Peyer's patch (tissue), 4 donors: ENCODE data around the gene CASP4. TPM values are rescaled to one million over a fixed set of nuclear protein-coding genes. Genes with fewer than 3 reads are reported as not detected.

Experiments used
- DNase-seq, 3 donors: peaks; one replicate each; pipeline ENCODE4 v3.0.0-alpha.2; 2017 to 2019
- H3K27ac ChIP-seq, 4 donors: fragments of 200-600 bp; sonication (generic); one replicate each; pipeline ENCODE4 v1.5.1; 2016 to 2019
- H3K27me3 ChIP-seq, 2 donors: fragments of 200-600 bp; sonication (generic); one replicate each; pipeline ENCODE4 v1.5.1; 2019
- H3K36me3 ChIP-seq, 3 donors: fragments of 200-600 bp; sonication (generic); one replicate each; pipeline ENCODE4 v1.5.1; 2016 to 2019
- H3K4me1 ChIP-seq, 4 donors: fragments of 200-600 bp; sonication (generic); one replicate each; pipeline ENCODE4 v1.5.1; 2016 to 2019
- H3K4me3 ChIP-seq, 4 donors: fragments of 200-600 bp; sonication (generic); 1 replicate in 3 of 4; 2 replicates in 1 of 4; pipeline ENCODE4 v1.5.1; 2016 to 2019; ENCODE audit warnings: mild to moderate bottlenecking in 1 of 4
- H3K9me3 ChIP-seq, 4 donors: fragments of 200-600 bp; sonication (generic); one replicate each; pipeline ENCODE4 v1.5.1; 2016 to 2019; ENCODE audit warnings: mild to moderate bottlenecking in 1 of 4
- POLR2A ChIP-seq, 2 donors: fragments of 450-650 bp; IDR thresholded peaks; one replicate each; pipeline ENCODE4 v1.5.1; 2017; ENCODE audit warnings: antibody characterized with exemption in 2 of 2, mild to moderate bottlenecking in 2 of 2, moderate library complexity in 2 of 2
- total RNA-seq, 4 donors: library from RNA; depleted of rRNA; stranded (reverse); fragments of >200 nt; gene quantifications; one replicate each; pipeline ENCODE4 v1.1.0, GENCODE V29; 2016
- TF ChIP-seq, protein P1 (sequence below), 6 experiments: fragments of 450-650 bp in 4 of 6; fragments of 200-600 bp in 2 of 6; sonication (generic) in 1 of 6; IDR thresholded peaks; one replicate each; pipeline ENCODE4 v1.5.1; 2017 to 2019; ENCODE audit warnings: antibody characterized with exemption in 6 of 6, mild to moderate bottlenecking in 3 of 6, moderate library complexity in 1 of 6

Gene CASP4
- total RNA-seq, 4 donors from 2014 or later: 108 to 136 (median 123) TPM

DNA sequence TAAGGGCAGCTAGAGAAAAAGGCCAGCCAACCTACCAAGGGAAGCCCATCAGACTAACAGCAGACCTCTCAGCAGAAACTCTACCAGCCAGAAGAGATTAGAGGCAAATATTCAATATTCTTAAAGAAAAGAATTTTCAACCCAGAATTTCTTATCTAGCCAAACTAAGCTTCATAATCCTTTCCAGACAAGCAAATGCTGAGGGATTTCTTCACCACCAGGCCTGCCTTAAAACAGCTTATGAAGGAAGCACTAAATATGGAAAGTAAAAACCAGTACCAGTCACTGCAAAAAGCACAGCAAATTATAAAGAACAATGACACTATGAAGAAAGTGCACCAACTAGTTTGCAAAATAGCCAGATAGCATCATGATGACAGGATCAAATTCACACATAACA is 39.6 kb downstream of the CASP4 start:
- Histone ChIP-seq H3K9me3 (peaks cover 0 to 10% (median 0%) of the 10 kb centered on the region in 4 donors), H3K27me3 (no peaks in the 10 kb centered on the region), H3K4me3 (no peak overlapping the region), H3K36me3 (no peaks in the 10 kb centered on the region), H3K27ac (no peak overlapping the region), H3K4me1 (peaks cover 0 to 4% (median 0%) of the 10 kb centered on the region in 4 donors)
- DNase-seq: no peak
- no peak for TF ChIP-seq POLR2A (IDR thresholded peaks at IDR 0.05)
- TF ChIP-seq, protein P1, sequence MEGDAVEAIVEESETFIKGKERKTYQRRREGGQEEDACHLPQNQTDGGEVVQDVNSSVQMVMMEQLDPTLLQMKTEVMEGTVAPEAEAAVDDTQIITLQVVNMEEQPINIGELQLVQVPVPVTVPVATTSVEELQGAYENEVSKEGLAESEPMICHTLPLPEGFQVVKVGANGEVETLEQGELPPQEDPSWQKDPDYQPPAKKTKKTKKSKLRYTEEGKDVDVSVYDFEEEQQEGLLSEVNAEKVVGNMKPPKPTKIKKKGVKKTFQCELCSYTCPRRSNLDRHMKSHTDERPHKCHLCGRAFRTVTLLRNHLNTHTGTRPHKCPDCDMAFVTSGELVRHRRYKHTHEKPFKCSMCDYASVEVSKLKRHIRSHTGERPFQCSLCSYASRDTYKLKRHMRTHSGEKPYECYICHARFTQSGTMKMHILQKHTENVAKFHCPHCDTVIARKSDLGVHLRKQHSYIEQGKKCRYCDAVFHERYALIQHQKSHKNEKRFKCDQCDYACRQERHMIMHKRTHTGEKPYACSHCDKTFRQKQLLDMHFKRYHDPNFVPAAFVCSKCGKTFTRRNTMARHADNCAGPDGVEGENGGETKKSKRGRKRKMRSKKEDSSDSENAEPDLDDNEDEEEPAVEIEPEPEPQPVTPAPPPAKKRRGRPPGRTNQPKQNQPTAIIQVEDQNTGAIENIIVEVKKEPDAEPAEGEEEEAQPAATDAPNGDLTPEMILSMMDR (IDR thresholded peaks at IDR 0.05): no peak

DNA sequence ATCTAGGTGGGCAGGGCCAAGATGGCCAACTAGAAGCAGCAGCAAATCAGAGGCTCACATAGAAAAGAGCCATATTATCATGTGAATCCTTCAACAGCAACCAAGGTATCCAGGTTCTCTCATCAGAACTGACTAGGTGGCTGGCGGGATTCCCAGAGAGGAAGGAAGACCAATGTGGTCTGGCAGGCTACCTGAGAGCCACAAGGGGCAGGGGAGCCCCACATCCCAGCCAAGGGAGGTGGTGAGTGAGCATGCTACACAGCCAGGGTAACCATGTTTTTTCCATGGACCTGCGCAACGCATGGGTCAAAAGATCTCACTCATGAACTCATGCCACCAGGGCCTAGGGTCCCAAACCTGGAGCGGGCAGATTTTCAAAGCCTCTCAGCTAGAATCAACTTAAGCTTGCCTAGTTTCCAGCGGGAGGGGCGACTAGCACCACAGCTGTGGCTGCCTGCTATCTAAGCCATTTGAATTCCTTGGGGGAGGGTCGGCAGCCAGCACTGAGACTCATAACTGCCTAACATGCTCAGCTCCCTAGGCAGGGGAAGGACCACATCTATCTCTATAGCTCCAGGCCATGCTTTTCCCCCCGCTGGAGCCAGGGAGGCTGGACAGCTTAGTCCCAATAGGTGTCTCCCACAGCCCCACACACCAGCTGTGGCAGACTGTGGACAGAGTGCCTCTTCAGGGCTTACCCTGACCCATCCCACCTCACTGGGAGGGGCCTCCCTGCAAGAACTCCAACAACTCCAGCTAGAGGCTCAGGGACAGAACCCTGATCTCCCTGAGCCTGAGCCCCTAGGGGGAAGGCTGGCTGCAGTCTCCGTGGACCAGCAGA is 41.4 kb downstream of the CASP4 start:
- Histone ChIP-seq H3K4me3 (no peak overlapping the region), H3K36me3 (no peaks in the 10 kb centered on the region), H3K27me3 (no peaks in the 10 kb centered on the region), H3K27ac (no peak overlapping the region), H3K9me3 (peaks cover 0 to 10% (median 0%) of the 10 kb centered on the region in 4 donors), H3K4me1 (no peaks in the 10 kb centered on the region)
- no peak for DNase-seq
- no peak for TF ChIP-seq POLR2A (IDR thresholded peaks at IDR 0.05)
- TF ChIP-seq, protein P1 (IDR thresholded peaks at IDR 0.05): no peak

DNA sequence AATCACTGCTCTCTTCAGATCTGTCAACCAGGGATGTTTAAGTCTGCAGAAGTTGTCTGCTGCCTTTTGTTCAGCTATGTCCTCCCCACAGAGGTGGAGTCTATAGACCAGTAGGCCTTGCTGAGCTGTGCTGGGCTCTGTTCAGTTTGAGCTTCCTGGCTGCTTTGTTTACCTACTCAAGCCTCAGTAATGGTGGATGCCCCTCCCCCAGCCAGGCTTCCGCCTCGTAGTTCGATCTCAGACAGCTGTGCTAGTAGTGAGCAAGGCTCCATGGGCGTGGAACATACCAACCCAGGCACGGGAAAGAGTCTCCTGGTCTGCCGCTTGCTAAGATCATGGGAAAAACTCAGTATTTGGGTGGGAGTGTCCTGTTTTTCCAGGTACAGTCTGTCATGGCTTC is 42.5 kb downstream of the CASP4 start:
- H3K27me3 ChIP-seq: no peaks in the 10 kb centered on the region
- H3K9me3 ChIP-seq: peaks cover 0 to 10% (median 0%) of the 10 kb centered on the region in 4 donors
- H3K4me3 ChIP-seq: no peak overlapping the region
- H3K4me1 ChIP-seq: no peaks in the 10 kb centered on the region
- TF ChIP-seq, protein P1 (IDR thresholded peaks at IDR 0.05): no peak
- TF ChIP-seq POLR2A (IDR thresholded peaks at IDR 0.05): no peak
- no peak overlapping the region for H3K27ac ChIP-seq
- DNase-seq: no peak
- H3K36me3 ChIP-seq: no peaks in the 10 kb centered on the region

DNA sequence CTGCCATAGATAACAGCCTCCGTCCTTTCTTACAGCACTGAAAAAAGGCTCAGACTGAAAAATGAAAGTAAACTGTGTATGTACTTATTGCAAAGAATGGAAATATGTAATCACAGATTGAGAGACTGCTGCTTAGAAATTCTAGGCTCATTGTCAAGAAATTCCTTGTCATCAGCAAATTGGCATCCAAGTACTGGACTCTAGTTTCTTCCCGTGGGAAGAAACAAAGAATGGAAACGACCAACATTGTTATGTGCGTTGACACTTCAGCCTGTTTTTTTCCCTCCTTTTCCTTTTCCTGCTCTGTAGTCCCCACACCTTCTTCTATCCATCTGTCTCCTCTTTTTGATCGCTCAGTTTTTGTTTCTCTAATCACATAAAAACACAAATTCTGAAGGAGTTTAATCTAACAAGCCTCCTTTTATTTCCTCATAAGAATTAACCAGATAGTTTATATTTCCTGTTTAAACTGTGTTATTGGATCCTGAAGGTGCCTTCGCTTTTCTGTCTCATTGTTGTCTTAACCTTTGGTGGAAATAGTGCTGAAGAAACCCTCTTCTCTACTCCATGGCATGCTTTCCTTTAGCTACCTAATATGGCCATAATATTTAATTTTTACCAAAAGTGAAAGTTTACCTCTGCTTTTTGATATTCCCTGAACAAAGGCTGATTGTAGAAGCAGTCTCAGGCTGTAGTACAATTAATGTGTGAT is 50.1 kb downstream of the CASP4 start:
- peak in 1 of 2 donors; percentile 0 for TF ChIP-seq POLR2A (IDR thresholded peaks at IDR 0.05)
- TF ChIP-seq, protein P1 (IDR thresholded peaks at IDR 0.05): no peak
- no peaks in the 10 kb centered on the region for H3K9me3 ChIP-seq
- H3K27ac ChIP-seq: peak overlapping the region; percentile 35 to 78 (median 66)
- H3K4me1 ChIP-seq: peaks cover 0 to 18% (median 0%) of the 10 kb centered on the region in 4 donors
- no peaks in the 10 kb centered on the region for H3K27me3 ChIP-seq
- no peaks in the 10 kb centered on the region for H3K36me3 ChIP-seq
- peak overlapping the region; percentile 31 to 54 (median 40) for H3K4me3 ChIP-seq
- no peak for DNase-seq

DNA sequence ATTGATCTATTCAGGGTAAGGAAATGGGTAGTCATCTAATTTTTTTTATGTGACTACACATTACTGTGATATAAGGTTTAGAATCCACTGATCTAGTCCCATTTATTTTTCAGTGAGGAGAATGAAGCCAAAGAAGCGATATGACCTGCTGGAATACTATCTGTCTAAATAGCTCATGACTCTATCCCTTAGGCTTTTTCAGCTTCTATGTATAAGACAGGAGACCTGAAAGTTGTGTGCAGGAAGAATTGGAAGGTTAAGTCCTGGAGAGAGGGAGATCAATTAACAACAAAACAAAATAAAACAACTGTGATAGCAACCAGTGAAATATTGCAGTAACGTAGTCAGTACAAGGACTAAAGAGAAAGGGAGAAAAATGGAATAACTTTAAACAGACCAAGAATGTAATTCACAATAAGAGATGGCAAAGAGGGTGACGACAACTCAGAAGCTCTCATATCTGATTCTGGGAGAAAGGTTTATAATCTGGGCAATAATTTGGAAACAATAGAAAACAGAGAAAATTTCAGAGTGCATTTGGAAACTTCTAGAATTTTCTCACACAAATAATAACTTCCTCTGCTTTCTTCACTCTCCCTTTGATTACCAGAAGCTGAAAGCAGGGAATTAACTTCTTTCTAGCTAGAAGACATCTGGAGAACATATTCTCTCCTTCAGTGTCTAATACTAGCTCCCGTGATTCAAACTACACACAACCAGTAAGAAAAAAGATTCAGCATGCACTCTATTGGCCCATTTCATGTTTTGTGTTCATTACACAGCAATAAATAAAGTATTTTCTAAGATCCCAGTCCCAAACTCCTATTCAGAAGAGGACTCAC is 50.9 kb downstream of the CASP4 start:
- peak in 1 of 2 donors; percentile 25 for TF ChIP-seq POLR2A (IDR thresholded peaks at IDR 0.05)
- TF ChIP-seq, protein P1 (IDR thresholded peaks at IDR 0.05): no peak
- Histone ChIP-seq H3K36me3 (no peaks in the 10 kb centered on the region), H3K4me1 (peaks cover 0 to 18% (median 0%) of the 10 kb centered on the region in 4 donors), H3K27me3 (no peaks in the 10 kb centered on the region), H3K27ac (peak overlapping the region; percentile 35 to 78 (median 66)), H3K9me3 (no peaks in the 10 kb centered on the region), H3K4me3 (peak overlapping the region; percentile 31 to 54 (median 40))
- DNase-seq: no peak
